ENCODE data around the gene UBTD2.

DNA sequence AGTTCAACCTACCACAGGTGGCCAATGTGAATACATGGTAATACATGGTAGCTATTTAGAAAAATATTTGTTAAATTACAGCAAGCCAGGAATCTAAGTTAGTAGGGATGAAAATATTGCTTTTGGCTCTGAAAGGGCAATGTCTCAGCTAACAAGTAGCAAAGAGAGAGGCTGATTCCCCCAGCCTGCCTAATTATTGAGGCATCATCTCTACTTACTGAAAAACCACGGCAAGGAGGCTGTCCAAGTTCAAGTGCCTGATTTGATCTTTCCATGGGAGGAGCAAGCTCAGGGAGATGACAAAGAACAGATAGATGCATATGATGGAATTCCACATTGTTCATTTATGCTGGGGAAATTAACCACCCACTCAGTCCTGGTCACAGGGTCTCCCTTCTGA, 28.7 kb upstream of the UBTD2 start:
- no peak for TF ChIP-seq POLR2AphosphoS5 (IDR thresholded peaks at IDR 0.05)
- TF ChIP-seq, protein P1, sequence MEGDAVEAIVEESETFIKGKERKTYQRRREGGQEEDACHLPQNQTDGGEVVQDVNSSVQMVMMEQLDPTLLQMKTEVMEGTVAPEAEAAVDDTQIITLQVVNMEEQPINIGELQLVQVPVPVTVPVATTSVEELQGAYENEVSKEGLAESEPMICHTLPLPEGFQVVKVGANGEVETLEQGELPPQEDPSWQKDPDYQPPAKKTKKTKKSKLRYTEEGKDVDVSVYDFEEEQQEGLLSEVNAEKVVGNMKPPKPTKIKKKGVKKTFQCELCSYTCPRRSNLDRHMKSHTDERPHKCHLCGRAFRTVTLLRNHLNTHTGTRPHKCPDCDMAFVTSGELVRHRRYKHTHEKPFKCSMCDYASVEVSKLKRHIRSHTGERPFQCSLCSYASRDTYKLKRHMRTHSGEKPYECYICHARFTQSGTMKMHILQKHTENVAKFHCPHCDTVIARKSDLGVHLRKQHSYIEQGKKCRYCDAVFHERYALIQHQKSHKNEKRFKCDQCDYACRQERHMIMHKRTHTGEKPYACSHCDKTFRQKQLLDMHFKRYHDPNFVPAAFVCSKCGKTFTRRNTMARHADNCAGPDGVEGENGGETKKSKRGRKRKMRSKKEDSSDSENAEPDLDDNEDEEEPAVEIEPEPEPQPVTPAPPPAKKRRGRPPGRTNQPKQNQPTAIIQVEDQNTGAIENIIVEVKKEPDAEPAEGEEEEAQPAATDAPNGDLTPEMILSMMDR (IDR thresholded peaks at IDR 0.05 in 8 of 11, conservative IDR thresholded peaks at IDR 0.05 in 3 of 11): no peak
- no peak for TF ChIP-seq POLR2A (IDR thresholded peaks at IDR 0.05)
